MM.1S (cell line): Measurements from ENCODE around the gene NFKBIA.

Experiments used
- DNase-seq: peaks from one replicate; pipeline ENCODE4 v3.0.0-alpha.2; 2015
- H2AFZ ChIP-seq: fragments of 300-600 bp; sonication (generic); 2 replicates; pipeline ENCODE4 v1.6.0; 2016; ENCODE audit warnings: antibody characterized with exemption, low read length
- H3F3A ChIP-seq: fragments of 300-600 bp; sonication (generic); 2 replicates; pipeline ENCODE4 v1.6.1; 2016; ENCODE audit warnings: mild to moderate bottlenecking, antibody characterized with exemption, low read length, moderate library complexity, mixed read lengths; ENCODE audit not compliant: insufficient read depth
- H3K27ac ChIP-seq: fragments of 300-600 bp; sonication (generic); 2 replicates; pipeline ENCODE4 v1.5.1; 2016; ENCODE audit warnings: mild to moderate bottlenecking, low read length
- H3K27me3 ChIP-seq: fragments of 300-600 bp; sonication (generic); replicated peaks from 2 replicates; pipeline ENCODE4 v1.6.0; 2016; ENCODE audit warnings: low read length; ENCODE audit not compliant: insufficient read depth
- H3K36me3 ChIP-seq: fragments of 300-600 bp; sonication (generic); replicated peaks from 2 replicates; pipeline ENCODE4 v1.6.1; 2016; ENCODE audit warnings: mild to moderate bottlenecking, low read length, mixed read lengths; ENCODE audit not compliant: insufficient read depth
- H3K4me1 ChIP-seq: fragments of 300-600 bp; sonication (generic); 2 replicates; pipeline ENCODE4 v1.6.1; 2016; ENCODE audit warnings: low read length, mixed read lengths
- H3K4me2 ChIP-seq: fragments of 300-600 bp; sonication (generic); 2 replicates; pipeline ENCODE4 v1.6.0; 2016; ENCODE audit warnings: low read depth, low read length
- H3K4me3 ChIP-seq: fragments of 300-600 bp; sonication (generic); 2 replicates; pipeline ENCODE4 v1.5.1; 2016; ENCODE audit warnings: low read length, mixed read lengths
- H3K79me2 ChIP-seq: fragments of 300-600 bp; sonication (generic); 2 replicates; pipeline ENCODE4 v1.6.1; 2016; ENCODE audit warnings: mixed run types, low read length, mixed read lengths
- H3K9ac ChIP-seq: fragments of 300-600 bp; sonication (generic); 2 replicates; pipeline ENCODE4 v1.6.1; 2016; ENCODE audit warnings: low read length, mixed read lengths
- H3K9me2 ChIP-seq: fragments of 300-600 bp; sonication (generic); replicated peaks from 2 replicates; pipeline ENCODE4 v1.6.1; 2016; ENCODE audit warnings: mild to moderate bottlenecking, low read length, mixed read lengths; ENCODE audit not compliant: insufficient read depth
- H3K9me3 ChIP-seq: fragments of 300-600 bp; sonication (generic); replicated peaks from 2 replicates; pipeline ENCODE4 v1.6.1; 2016; ENCODE audit warnings: mild to moderate bottlenecking, low read length, mixed read lengths; ENCODE audit not compliant: insufficient read depth
- H4K20me1 ChIP-seq: fragments of 300-600 bp; sonication (generic); 2 replicates; pipeline ENCODE4 v1.6.1; 2016; ENCODE audit warnings: mild to moderate bottlenecking, low read length, moderate library complexity, mixed read lengths; ENCODE audit not compliant: insufficient read depth
- CTCF ChIP-seq: fragments of 300-600 bp; sonication (generic); IDR thresholded peaks from 2 replicates; pipeline ENCODE4 v1.5.1; 2016; ENCODE audit warnings: antibody characterized with exemption, low read length, mixed read lengths
- EZH2 ChIP-seq: fragments of 300-600 bp; sonication (generic); optimal IDR thresholded peaks from 2 replicates; pipeline ENCODE3; 2017; ENCODE audit warnings: low read depth, mild to moderate bottlenecking, antibody characterized with exemption, low read length, mixed read lengths
- EZH2phosphoT487 ChIP-seq: fragments of 300-600 bp; sonication (generic); IDR thresholded peaks from 2 replicates; pipeline ENCODE4 v1.6.1; 2018; ENCODE audit warnings: antibody characterized with exemption, low read length

Gene NFKBIA

GRCh38 chr14:35403114-35403602, 1.4 kb downstream of the NFKBIA start:
- H3K79me2 ChIP-seq: peaks cover 17% of the 10 kb centered on the region
- H3K4me1 ChIP-seq: peaks cover 22% of the 10 kb centered on the region
- peak overlapping the region; percentile 70 for H3K27ac ChIP-seq
- no peak for DNase-seq
- H3K9me3 ChIP-seq: no peaks in the 10 kb centered on the region
- H3K9ac ChIP-seq: peak overlapping the region; percentile 52
- no peaks in the 10 kb centered on the region for H3K27me3 ChIP-seq
- H2AFZ ChIP-seq: no peak overlapping the region
- H3K36me3 ChIP-seq: peaks cover 8% of the 10 kb centered on the region
- H3F3A ChIP-seq: 0 out of 2 replicates have a peak, but pooled peaks cover 2% of the 10 kb centered on the region
- no peaks in the 10 kb centered on the region for H4K20me1 ChIP-seq
- no peaks in the 10 kb centered on the region for H3K9me2 ChIP-seq
- TF ChIP-seq EZH2 (no peak), CTCF (no peak), EZH2phosphoT487 (no peak)
- H3K4me3 ChIP-seq: peak overlapping the region; percentile 72
- peak overlapping the region; percentile 89 for H3K4me2 ChIP-seq

DNA sequence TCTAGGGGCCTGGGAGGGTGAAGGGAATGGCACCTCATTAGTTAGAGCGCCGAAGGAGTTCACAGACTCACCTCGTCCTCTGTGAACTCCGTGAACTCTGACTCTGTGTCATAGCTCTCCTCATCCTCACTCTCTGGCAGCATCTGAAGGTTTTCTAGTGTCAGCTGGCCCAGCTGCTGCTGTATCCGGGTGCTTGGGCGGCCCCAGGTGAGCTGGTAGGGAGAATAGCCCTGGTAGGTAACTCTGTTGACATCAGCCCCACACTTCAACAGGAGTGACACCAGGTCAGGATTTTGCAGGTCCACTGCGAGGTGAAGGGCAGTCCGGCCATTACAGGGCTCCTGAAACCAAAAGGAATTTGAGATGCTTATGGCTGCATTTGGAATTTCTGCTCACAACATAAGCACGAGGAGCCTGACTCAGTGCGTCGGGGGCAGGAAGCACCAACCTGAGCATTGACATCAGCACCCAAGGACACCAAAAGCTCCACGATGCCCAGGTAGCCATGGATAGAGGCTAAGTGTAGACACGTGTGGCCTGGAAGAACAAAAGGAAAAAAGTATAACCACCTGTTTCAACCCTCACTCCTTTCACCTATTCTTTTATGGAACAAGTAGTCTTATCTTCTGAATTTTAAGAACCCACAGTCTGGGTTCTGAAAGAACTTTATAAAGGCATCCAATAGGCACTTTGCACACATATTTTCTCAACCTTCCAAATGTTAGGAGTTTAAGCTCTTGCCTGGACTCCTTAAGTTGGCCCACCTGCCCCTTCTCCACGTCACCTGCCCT, 2.0 kb downstream of the NFKBIA start:
- H3K36me3 ChIP-seq: peaks cover 8% of the 10 kb centered on the region

GRCh38 chr14:35401422-35402265, 2.9 kb downstream of the NFKBIA start:
- Histone ChIP-seq H3K27ac (no peak overlapping the region), H3K4me3 (no peak overlapping the region), H4K20me1 (no peaks in the 10 kb centered on the region), H2AFZ (no peak overlapping the region), H3F3A (0 out of 2 replicates have a peak, but pooled peaks cover 2% of the 10 kb centered on the region), H3K9me2 (no peaks in the 10 kb centered on the region), H3K4me1 (peaks cover 21% of the 10 kb centered on the region), H3K9me3 (no peaks in the 10 kb centered on the region), H3K36me3 (peaks cover 8% of the 10 kb centered on the region), H3K9ac (no peak overlapping the region), H3K79me2 (peaks cover 17% of the 10 kb centered on the region), H3K4me2 (no peak overlapping the region), H3K27me3 (no peaks in the 10 kb centered on the region)
- no peak for TF ChIP-seq EZH2
- TF ChIP-seq EZH2phosphoT487: no peak
- no peak for TF ChIP-seq CTCF
- no peak for DNase-seq

More for the DNA sequence above, 2.0 kb downstream of the NFKBIA start:
- Histone ChIP-seq H4K20me1 (no peaks in the 10 kb centered on the region), H3F3A (0 out of 2 replicates have a peak, but pooled peaks cover 2% of the 10 kb centered on the region), H3K9me2 (no peaks in the 10 kb centered on the region), H3K4me1 (peaks cover 22% of the 10 kb centered on the region), H3K9me3 (no peaks in the 10 kb centered on the region), H2AFZ (no peak overlapping the region), H3K9ac (peak overlapping the region; percentile 52; the same call in 1 of the 2 replicates), H3K4me2 (peak overlapping the region; percentile 89), H3K79me2 (peaks cover 17% of the 10 kb centered on the region), H3K27ac (peak overlapping the region; percentile 70; the same call in 1 of the 2 replicates), H3K4me3 (peak overlapping the region; percentile 72), H3K27me3 (no peaks in the 10 kb centered on the region)
- no peak for TF ChIP-seq EZH2phosphoT487
- TF ChIP-seq CTCF: no peak
- TF ChIP-seq EZH2: no peak
- no peak for DNase-seq
